Dendritic cell treated with granulocyte-macrophage colony-stimulating factor and Interleukin-4, amounts not matched to agents 40 ng/mL and 50 ng/mL, for 4 days (primary cell): ENCODE data around the gene PRRT1.

Experiments used
- H3K27ac Mint-ChIP-seq: one replicate; pipeline ENCODE4 v1.8.0; 2022; ENCODE audit warnings: mild to moderate bottlenecking, mixed read lengths
- H3K27me3 Mint-ChIP-seq: one replicate; pipeline ENCODE4 v1.8.0; 2022; ENCODE audit warnings: mild to moderate bottlenecking, mixed read lengths
- H3K36me3 Mint-ChIP-seq: one replicate; pipeline ENCODE4 v1.8.0; 2022; ENCODE audit warnings: low read depth, mixed read lengths
- H3K4me1 Mint-ChIP-seq: one replicate; pipeline ENCODE4 v1.8.0; 2022; ENCODE audit warnings: low read depth, mixed read lengths
- H3K4me3 Mint-ChIP-seq: one replicate; pipeline ENCODE4 v1.8.0; 2022; ENCODE audit warnings: mild to moderate bottlenecking, moderate library complexity, mixed read lengths
- H3K9me3 Mint-ChIP-seq: one replicate; pipeline ENCODE4 v1.8.0; 2022; ENCODE audit warnings: mixed read lengths
- intact Hi-C: fragments of 100-400 bp; cut with micrococcal nuclease; formaldehyde crosslinking; loops from one replicate; pipeline ENCODE4 v1.15.0; 2022

PRRT1 gene

DNA sequence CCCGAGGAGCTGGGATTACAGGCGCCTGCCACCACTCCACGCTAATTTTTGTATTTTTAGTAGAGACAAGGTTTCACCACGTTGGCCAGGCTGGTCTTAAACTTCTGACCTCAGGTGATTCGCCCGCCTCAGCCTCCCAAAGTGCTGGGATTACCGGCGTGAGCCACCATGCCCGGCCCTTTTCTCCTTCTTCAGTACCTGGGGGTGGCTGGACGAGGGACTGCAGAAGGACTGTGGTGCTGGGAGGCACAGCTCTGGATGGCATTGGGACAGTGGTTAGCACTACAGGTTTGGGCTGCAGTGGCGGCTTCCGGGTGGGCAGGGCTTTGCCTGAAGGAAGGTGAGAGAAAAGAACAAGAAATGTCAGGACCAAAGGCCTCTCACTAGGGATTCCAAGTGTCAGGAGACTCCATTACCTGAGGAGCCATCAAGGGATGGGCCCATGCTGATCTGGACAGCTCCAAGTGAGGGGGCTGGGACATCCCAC lies 31.1 kb downstream of the PRRT1 start:
- H3K36me3 Mint-ChIP-seq, result peaks cover 98% of the 10 kb centered on the region
- H3K27ac Mint-ChIP-seq, result peak overlapping the region; percentile 26
- no peaks in the 10 kb centered on the region for H3K27me3 Mint-ChIP-seq
- intact Hi-C loops, result no loop called here
- H3K4me3 Mint-ChIP-seq, result no peak overlapping the region
- peaks cover 68% of the 10 kb centered on the region for H3K4me1 Mint-ChIP-seq
- H3K9me3 Mint-ChIP-seq, result no peaks in the 10 kb centered on the region

DNA sequence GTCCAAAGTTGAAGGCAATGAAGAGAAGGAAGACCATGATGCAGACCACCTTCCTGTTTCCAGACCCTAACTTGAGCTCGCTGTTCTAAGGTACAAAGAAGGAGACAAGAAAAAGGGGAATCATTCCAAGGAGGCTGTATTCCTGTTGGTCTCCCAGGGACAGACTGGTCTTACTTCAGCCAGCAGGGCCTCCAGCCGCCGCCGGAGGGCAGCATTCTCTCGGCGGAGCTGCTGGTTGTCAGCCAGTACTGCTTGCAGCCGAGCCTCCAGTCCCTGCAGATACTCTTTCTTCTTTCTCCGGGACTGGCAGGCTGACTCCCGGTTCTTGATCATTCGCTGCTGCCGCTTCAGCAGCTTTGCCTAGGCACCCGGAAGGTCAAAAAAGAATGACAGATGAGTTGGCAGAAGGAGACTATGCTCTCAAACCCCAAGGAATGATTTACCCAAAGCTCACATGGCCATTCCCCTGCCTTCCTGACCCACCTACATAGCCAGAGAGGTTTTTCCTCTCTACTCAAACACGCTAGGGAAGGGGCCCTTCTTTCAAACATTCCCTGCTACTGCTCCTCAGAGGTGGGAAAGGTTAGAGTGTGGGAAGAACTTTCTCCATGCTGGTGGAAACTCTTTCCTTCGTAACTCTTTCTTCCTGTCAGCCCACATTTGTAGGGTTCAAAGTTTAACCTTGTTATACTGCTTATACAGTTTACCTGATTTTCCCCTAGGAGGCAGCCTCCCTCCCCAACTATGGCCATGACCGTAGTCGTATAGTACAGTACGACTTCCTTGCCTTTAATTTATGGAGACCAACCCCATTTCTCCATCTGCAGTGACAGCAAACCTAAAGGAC lies 32.7 kb downstream of the PRRT1 start:
- no peak overlapping the region for H3K4me3 Mint-ChIP-seq
- H3K27me3 Mint-ChIP-seq, result no peaks in the 10 kb centered on the region
- peaks cover 98% of the 10 kb centered on the region for H3K36me3 Mint-ChIP-seq
- peak overlapping the region; percentile 14 for H3K27ac Mint-ChIP-seq
- intact Hi-C loops, result loop anchor here (2.0 kb wide), 1 partner anchor 76 kb away; no protein-coding TSS in a partner anchor
- H3K9me3 Mint-ChIP-seq, result no peaks in the 10 kb centered on the region
- H3K4me1 Mint-ChIP-seq, result peaks cover 76% of the 10 kb centered on the region

DNA sequence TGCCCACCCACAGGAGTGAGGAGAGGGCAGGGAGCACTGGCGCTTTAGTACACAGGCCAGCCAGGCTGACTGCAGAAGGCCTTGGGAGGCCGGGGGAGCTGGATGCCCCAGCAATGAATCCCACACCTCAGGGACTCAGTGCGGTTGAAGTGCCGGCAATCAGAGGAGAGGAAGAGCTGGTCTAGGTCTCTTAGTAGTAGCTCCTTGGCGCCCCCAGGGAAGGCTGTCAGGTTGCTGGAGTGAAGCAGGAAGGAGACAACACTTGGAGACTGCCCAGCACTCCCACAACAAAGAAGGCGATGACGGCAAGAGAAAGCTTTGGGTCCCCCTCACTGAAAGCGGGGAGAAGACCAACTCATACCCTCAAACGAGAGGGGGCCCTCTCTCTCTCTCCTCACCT lies 34.3 kb downstream of the PRRT1 start:
- Mint-ChIP-seq H3K27ac (no peak overlapping the region), H3K4me1 (peaks cover 75% of the 10 kb centered on the region), H3K4me3 (no peak overlapping the region), H3K9me3 (no peaks in the 10 kb centered on the region), H3K27me3 (no peaks in the 10 kb centered on the region), H3K36me3 (peaks cover 99% of the 10 kb centered on the region)
- intact Hi-C loops, result no loop called here

DNA sequence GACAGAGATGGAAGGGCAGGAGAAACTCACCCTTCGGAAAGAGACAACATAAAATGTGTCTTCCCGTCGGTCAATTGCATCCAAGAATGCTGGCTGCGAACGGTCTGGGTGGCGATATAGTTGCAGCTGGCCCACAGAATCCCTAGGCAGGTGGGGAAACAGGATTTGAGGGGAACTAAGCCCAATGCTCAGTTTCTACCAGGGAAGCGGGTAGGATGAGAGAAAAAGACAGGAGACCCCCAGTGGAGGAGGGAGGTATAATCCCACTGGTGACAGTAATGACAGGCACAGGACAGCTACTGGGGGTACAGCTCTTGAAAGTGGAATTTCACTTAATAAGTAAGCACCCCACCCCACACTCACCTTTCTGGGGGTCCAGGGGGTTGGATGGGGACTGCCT lies 35.1 kb downstream of the PRRT1 start:
- Mint-ChIP-seq H3K9me3 (no peaks in the 10 kb centered on the region), H3K27ac (no peak overlapping the region), H3K4me3 (no peak overlapping the region), H3K36me3 (peaks cover 99% of the 10 kb centered on the region), H3K27me3 (no peaks in the 10 kb centered on the region), H3K4me1 (peaks cover 72% of the 10 kb centered on the region)
- intact Hi-C loops, result no loop called here

DNA sequence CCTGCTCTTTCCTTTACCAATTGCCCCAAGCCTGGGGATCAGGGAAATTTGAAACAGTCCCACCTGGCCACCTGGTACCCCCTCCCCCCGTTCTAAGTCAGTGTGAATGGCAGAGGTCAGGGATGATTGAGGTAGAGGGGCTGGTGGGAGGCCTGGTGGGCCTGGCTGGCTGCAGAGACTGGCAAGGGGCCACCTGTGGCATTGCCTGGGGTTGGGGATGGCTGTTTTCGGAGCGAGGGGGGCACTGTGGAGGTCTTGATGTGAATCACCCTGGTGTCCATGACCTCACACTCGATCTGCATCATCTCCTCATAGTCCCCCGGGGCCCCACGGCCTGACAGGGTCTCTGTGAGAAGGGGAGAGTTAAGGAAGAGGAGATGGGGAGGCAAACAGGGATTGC lies 36.1 kb downstream of the PRRT1 start:
- intact Hi-C loops, result no loop called here
- no peak overlapping the region for H3K4me3 Mint-ChIP-seq
- peaks cover 65% of the 10 kb centered on the region for H3K4me1 Mint-ChIP-seq
- H3K36me3 Mint-ChIP-seq, result peaks cover 98% of the 10 kb centered on the region
- H3K27ac Mint-ChIP-seq, result no peak overlapping the region
- no peaks in the 10 kb centered on the region for H3K9me3 Mint-ChIP-seq
- H3K27me3 Mint-ChIP-seq, result peaks cover 3% of the 10 kb centered on the region

DNA sequence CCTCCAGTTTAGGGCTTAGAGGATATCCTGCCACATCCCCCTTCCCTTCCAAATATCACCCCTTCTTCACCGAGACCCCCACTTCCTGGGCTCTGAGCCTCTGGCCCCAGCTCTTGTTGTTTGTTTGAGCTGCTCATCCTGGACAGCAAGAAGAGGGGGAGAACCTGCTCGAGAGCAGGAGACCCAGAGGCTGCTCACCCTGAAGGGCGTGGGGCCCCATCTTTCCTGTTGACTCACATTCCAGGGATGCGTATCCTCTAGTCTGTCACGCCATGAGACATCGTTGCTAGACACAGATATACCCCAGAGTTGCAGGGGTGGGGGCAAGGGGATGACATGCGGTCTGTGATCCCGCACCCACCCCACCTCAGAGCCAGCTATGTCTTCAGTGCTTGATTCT lies 36.9 kb downstream of the PRRT1 start:
- intact Hi-C loops, result no loop called here
- Mint-ChIP-seq H3K4me3 (no peak overlapping the region), H3K27ac (peak overlapping the region; percentile 5), H3K4me1 (peaks cover 67% of the 10 kb centered on the region), H3K27me3 (peaks cover 12% of the 10 kb centered on the region), H3K36me3 (peaks cover 89% of the 10 kb centered on the region), H3K9me3 (no peaks in the 10 kb centered on the region)

DNA sequence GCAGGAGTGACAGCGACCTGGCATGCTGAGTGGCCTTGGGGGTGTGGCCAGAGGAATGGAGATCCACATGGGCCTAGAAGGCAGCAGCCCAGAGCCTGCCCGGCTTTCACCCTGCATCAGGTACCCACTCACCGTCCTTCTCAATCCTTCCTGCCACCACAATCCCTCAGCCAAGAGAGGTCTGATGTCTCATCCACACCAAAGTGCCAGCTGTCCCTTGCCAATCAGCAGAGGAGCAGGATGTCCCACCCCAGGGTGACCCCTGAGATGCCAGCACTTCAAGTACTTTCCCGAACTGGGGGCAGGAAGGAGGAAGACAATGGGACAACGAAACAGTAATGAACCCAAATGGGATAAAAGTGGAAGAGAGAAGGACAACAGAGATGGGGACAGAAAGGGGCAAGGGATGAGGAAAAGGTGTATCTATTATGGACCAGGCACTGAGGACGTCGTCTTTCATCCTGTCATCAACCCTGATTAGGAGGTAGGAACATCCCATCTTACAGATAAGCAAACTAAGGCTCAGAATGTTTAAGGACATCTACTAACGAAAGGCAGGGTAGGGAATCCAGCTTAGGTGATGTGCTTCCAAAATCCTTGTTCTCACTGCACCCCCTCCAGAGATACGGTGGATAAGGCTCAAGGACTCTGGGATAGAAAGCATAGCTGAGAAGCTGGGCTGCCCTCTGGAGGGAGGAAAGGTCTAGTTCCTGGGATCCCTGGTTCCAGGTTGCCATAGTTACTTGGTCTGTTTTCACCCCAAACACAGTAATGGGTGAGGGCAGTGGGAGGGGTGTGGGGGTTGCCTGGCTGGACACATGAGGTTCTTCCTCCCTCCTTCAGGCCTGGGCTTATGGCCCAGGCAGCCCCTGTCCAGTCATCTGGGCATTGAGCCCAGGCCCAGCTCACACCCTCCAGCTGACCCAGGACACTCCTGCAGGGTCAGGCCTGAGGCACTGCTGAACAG lies 38.1 kb downstream of the PRRT1 start:
- no peak overlapping the region for H3K4me3 Mint-ChIP-seq
- intact Hi-C loops, result no loop called here
- H3K27me3 Mint-ChIP-seq, result peaks cover 23% of the 10 kb centered on the region
- H3K27ac Mint-ChIP-seq, result no peak overlapping the region
- H3K36me3 Mint-ChIP-seq, result peaks cover 78% of the 10 kb centered on the region
- H3K9me3 Mint-ChIP-seq, result no peaks in the 10 kb centered on the region
- peaks cover 67% of the 10 kb centered on the region for H3K4me1 Mint-ChIP-seq

DNA sequence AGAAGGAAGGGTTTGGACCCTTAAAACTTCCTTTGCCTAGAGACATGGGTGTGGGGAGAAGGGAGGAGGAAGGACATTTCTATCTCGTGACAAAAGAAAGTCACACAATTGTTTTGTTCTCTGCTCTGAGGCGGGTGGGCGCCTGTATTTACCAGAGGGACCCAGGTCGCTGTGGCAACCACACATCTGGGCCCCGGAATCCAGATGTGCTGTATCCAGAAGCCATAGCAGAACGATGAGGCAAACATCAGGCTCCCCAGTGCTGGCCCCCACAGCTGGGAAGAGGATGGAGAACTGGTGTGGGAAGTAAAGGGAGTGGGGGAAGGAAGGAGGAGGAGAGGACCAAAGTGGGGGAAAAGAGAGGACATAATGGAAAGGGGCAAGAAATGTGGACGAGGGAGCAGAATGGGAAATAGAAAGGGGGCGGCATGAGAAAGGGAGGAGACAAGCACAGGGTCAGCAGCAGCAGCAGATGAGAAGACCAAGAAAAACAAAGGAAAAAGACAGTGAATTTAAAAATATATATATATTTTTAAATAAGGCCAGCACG lies 39.2 kb downstream of the PRRT1 start:
- Mint-ChIP-seq H3K36me3 (peaks cover 66% of the 10 kb centered on the region), H3K9me3 (no peaks in the 10 kb centered on the region), H3K27ac (no peak overlapping the region), H3K27me3 (peaks cover 31% of the 10 kb centered on the region), H3K4me3 (no peak overlapping the region), H3K4me1 (peaks cover 73% of the 10 kb centered on the region)
- intact Hi-C loops, result no loop called here

DNA sequence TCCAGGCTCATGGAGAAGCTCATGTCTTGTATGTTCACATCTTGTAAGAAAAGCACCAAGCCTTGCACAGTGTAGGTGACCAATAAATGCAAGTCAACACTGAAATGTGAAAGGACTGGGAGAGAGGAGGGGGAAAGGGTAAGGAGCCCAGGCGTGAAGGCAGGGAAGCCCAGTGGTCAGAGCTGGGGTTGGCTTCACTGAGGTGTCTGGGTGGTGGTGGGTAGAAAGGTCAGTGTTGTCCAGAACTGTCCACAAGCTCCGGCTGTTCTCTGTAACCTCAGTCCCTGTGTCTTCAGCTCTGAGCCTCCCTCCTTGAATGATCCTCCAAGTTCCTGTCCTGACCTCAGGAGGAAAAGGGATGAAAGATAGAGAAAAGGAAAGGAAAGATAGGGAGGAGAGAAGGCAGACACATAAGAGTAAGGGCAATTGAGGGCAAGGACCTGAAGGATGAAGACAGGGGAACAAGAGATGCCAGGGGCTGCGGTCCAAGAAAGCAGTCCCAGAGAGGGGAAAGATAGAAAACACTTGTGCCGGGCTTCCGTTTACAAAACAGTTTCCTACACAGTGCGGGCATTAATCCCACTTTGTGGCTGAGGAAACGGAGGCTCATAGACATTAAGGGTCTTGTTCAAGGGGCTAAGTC lies 40.2 kb downstream of the PRRT1 start:
- Mint-ChIP-seq H3K27ac (no peak overlapping the region), H3K4me3 (no peak overlapping the region), H3K9me3 (no peaks in the 10 kb centered on the region), H3K4me1 (peaks cover 74% of the 10 kb centered on the region), H3K36me3 (peaks cover 57% of the 10 kb centered on the region), H3K27me3 (peaks cover 40% of the 10 kb centered on the region)
- intact Hi-C loops, result no loop called here

DNA sequence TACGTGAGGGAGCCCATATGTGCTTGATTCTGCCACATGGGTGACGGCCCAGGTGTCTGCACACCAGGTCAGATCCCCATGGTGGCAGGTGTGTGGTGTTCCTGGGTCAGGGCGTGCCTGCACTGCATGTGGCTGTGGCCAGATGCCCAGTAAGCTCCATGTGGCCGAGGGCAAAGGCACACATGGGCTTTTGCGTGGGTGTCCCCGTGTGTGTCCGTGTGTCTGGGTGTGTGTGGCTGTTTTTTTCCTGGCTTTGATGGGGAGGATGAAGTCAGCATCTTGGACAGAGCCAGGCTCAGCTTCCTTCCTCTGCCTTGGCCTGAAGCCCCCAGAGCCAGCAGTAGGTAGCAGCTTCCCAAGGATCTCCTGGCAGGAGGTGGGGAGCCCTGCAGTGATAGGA lies 41.1 kb downstream of the PRRT1 start:
- H3K4me1 Mint-ChIP-seq, result peaks cover 65% of the 10 kb centered on the region
- no peak overlapping the region for H3K27ac Mint-ChIP-seq
- no peaks in the 10 kb centered on the region for H3K9me3 Mint-ChIP-seq
- intact Hi-C loops, result no loop called here
- H3K4me3 Mint-ChIP-seq, result no peak overlapping the region
- peaks cover 48% of the 10 kb centered on the region for H3K27me3 Mint-ChIP-seq
- H3K36me3 Mint-ChIP-seq, result peaks cover 48% of the 10 kb centered on the region

DNA sequence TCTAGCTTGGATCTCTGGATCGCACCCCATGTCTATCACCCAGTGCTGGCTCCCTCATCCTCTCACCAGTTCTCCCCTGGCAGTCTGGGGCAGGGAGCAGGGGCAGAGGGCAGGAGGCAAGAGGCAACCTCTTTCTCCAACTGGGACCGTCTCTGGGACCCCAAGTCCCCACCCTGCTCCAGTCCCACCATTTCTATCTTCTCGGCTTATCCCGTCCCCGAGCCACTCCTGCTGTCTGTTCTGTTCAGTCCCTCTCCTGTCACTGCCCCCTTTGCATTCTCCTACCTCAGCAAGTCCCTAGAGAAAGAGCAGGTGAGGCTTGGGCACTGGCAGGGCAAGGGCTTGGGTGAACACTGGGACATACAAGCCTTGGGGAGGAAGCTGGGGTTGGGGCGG lies 42.0 kb downstream of the PRRT1 start:
- peaks cover 39% of the 10 kb centered on the region for H3K36me3 Mint-ChIP-seq
- H3K4me1 Mint-ChIP-seq, result peaks cover 56% of the 10 kb centered on the region
- H3K9me3 Mint-ChIP-seq, result no peaks in the 10 kb centered on the region
- intact Hi-C loops, result no loop called here
- peaks cover 52% of the 10 kb centered on the region for H3K27me3 Mint-ChIP-seq
- H3K27ac Mint-ChIP-seq, result peak overlapping the region; percentile 4
- H3K4me3 Mint-ChIP-seq, result no peak overlapping the region

DNA sequence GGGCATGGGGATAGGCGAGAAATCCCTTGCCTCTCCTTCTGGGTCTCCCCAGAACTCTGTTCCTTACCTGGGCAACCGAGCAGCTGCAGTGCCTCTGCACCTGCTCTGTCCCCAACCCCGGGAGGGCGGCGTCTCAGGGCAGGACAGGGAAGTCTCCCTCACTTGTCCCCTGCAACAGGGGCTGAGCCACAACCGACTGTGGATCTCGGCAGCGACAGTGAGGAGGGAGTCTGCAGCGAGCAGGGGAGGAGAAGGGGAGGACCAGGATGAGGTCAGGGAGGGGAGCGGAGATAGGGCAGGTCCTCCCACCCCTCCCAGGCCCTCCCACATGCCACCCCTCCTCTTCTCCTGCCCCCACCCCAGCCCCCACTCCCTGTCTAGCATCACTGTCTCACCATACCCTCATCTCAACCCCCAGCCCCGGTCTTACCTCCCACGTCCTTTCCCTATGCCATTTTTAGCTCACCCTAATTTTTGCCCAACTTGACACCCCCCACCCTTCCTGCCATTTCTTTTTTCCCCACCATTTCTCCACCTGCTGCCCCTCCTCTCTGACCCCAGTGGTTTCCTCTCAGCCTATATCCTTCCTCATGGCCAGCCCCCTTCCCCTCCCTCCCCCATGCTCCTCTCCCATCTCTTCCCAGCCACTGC lies 42.5 kb downstream of the PRRT1 start, which contains the start of gene TNXB:
Gene TNXB, minus strand, starts transcription at position 225 of the 651 bp plus-strand sequence. CDS start 11,140 bp downstream, outside the sequence.
- peak within 1 kb of the TSS; percentile 47 for H3K27ac Mint-ChIP-seq
- intact Hi-C loops, result no loop called here
- H3K4me1 Mint-ChIP-seq, result peaks cover 51% of the 10 kb centered on the region
- peaks cover 34% of the 10 kb centered on the region for H3K36me3 Mint-ChIP-seq
- peaks cover 57% of the 10 kb centered on the region for H3K27me3 Mint-ChIP-seq
- H3K9me3 Mint-ChIP-seq, result no peaks in the 10 kb centered on the region
- no peak within 1 kb of the TSS for H3K4me3 Mint-ChIP-seq

DNA sequence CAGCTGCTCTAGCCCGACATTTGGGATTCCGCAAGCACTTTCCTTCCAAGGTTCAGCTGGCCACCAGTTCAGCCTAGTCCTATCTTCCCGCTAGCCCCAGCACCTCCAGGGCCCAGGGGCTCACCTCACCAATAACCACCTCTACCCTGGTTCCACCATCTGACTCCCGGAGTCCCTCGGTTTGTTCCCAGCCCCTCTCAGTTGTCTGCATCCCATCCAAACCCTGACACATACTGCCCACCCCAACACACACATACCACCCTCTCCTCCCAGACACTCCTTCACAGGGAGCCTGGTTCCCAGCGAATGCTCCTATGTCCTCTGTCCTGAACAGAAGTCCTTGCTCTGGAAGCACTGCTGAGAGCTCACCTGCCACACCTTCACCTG lies 43.0 kb downstream of the PRRT1 start:
- Mint-ChIP-seq H3K4me3 (no peak overlapping the region), H3K27ac (peak overlapping the region; percentile 47), H3K9me3 (no peaks in the 10 kb centered on the region), H3K4me1 (peaks cover 47% of the 10 kb centered on the region), H3K27me3 (peaks cover 59% of the 10 kb centered on the region), H3K36me3 (peaks cover 30% of the 10 kb centered on the region)
- intact Hi-C loops, result no loop called here
